ENCODE measurements around the gene RFFL.
A peak's percentile ranks its signal among the peaks of the same experiment; 100 is the strongest.
"Not testable (repeated sequence)": the region's sequence is repeated elsewhere in the genome, so short reads cannot be mapped to it uniquely, and the experiment has no call there.

RFFL gene

GRCh38 chr17:35001549-35001948 is 62.0 kb downstream of the RFFL start:
- DNase-seq, result no peak

- DNase-seq, result not testable (repeated sequence)
These were observed 62.5 kb downstream of the RFFL start for GRCh38 chr17:35000965-35001364.

- DNase-seq, result no peak
These were observed 64.1 kb downstream of the RFFL start for GRCh38 chr17:34999456-34999855.

- DNase-seq, result peak; percentile 69
These were observed 65.3 kb downstream of the RFFL start for GRCh38 chr17:34998205-34998604.

GRCh38 chr17:34997355-34997862 is 66.1 kb downstream of the RFFL start:
- DNase-seq, result no peak

- no peak for DNase-seq
These were observed 66.9 kb downstream of the RFFL start for GRCh38 chr17:34996422-34997285.

GRCh38 chr17:34993031-34993430 is 70.5 kb downstream of the RFFL start:
- no peak for DNase-seq

GRCh38 chr17:34991606-34992005 is 71.9 kb downstream of the RFFL start:
- no peak for DNase-seq

GRCh38 chr17:34990921-34991365 is 72.6 kb downstream of the RFFL start:
- DNase-seq, result no peak

- no peak for DNase-seq
These were observed 74.0 kb downstream of the RFFL start for GRCh38 chr17:34989473-34989872.

GRCh38 chr17:34988644-34989043 is 74.9 kb downstream of the RFFL start:
- no peak for DNase-seq

- DNase-seq, result no peak
These were observed 76.3 kb downstream of the RFFL start for GRCh38 chr17:34987232-34987631.

GRCh38 chr17:34981538-34982241 is 81.8 kb downstream of the RFFL start:
- DNase-seq, result no peak

GRCh38 chr17:34980681-34981537 is 82.6 kb downstream of the RFFL start:
- peak; percentile 54 for DNase-seq

- peak; percentile 91 for DNase-seq
These were observed 83.2 kb downstream of the RFFL start, which contains the start of gene LIG3 for GRCh38 chr17:34980353-34980680. Gene LIG3, plus strand, starts transcription at chr17:34980512. Its CDS starts 2,494 bp downstream, at chr17:34983006.

- DNase-seq, result no peak
These were observed 83.7 kb downstream of the RFFL start for GRCh38 chr17:34979650-34980352.

GRCh38 chr17:34979153-34979552 is 84.4 kb downstream of the RFFL start:
- no peak for DNase-seq

GRCh38 chr17:34974794-34975785 is 88.4 kb downstream of the RFFL start:
- no peak for DNase-seq

- no peak for DNase-seq
These were observed 89.3 kb downstream of the RFFL start for GRCh38 chr17:34974179-34974578.

GRCh38 chr17:34961093-34961911 is 102.2 kb downstream of the RFFL start, which contains the start of the genes CCT6B and ZNF830:
Gene CCT6B, minus strand, starts transcription at chr17:34961460. Its CDS starts 67 bp downstream, at chr17:34961393.
Gene ZNF830, plus strand, starts transcription at chr17:34961540. Its CDS starts 27 bp downstream, at chr17:34961567.
- peak; percentile 84 for DNase-seq

Measured in activated effector memory CD4-positive, alpha-beta T cell treated with Interleukin-2 at 50 U/mL for 16 hours (primary cell).